Limb (tissue), 2 donors: Measurements from ENCODE around the gene HMCN2.
A peak's percentile ranks its signal among the peaks of the same experiment; 100 is the strongest.

ENCODE experiments used
- DNase-seq, 2 donors: peaks; one replicate each; pipeline ENCODE4 v3.0.0-alpha.2; 2016; ENCODE audit errors: extremely low spot score in 2 of 2

The HMCN2 gene

DNA sequence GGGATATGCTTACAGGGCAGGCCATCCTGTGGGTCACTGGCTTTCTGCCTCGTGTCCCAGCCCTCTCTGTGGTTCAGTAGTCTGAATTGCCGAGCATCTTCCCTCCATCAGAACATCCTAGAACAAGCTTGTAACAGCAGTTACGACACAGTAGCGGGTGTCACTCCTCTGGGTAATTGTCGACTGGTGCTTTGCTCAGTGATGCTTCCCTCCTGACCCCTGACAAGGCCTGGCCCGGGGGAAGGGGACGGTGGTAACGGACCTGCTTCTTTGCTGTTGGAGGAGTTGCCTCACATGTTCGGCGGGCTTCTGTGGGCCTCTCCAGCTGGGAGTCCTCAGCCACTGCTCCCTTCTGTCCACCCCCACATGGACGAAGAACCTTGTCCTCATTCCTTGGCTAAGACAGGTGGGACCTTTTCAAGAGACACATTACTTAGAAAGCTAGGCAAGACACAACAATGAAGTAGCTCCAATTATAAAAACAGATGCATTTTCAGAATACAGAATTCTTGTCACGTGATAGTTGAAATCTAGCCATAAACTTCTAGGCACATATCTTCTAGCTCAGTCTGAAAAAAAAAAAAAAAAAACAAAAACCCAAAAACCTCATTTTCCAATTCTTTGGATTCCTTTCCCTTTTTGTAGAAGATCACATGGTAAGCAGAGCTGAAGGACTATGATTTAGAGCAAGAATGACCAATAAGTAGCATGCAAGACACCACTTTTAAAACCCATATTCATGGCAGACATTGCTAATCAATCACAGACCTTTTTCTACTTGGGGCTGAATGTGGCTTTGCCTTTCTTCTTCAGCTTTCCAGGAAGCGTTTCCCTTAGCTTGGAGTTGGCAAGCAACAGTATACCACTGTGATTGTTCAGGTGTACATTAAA lies 25.0 kb downstream of the HMCN2 start:
- peak in 1 of 2 donors; percentile 22 for DNase-seq

DNA sequence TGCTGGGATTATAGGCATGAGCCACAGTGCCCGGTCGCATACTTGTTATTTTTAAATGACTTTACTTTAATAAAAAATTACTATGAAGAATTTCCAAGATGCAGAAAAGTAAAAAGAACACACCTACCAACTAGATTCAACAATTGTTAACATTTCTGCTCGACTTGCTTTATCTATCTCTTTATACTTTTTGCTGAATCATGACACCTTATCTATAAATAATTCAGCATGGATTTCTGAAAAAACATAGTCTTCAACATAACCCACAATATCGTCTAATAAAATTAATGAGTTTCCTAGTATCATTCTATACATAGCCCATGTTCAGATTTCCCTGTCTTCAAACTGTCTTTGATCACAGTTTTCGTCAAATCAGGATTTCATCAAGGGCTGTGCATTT lies 25.9 kb downstream of the HMCN2 start:
- no peak for DNase-seq

DNA sequence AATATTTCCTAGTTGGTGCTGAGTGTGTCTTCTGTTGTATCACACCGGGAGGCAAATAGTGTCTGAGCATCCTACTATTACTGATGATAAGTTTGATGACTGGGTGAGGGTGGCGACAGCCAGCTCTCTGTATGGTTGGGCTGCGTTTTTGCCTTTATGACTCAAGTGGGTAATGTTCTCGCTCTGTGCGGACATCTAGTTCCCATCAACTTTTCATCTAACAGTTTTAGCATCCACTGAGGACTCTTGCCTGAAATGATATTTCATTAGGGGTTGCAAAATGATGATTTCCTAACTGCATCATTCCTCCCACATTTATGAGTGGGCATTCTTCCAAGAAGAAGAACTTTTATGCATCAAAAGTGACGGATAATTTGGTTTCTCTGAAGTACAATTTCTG lies 26.5 kb downstream of the HMCN2 start:
- no peak for DNase-seq

DNA sequence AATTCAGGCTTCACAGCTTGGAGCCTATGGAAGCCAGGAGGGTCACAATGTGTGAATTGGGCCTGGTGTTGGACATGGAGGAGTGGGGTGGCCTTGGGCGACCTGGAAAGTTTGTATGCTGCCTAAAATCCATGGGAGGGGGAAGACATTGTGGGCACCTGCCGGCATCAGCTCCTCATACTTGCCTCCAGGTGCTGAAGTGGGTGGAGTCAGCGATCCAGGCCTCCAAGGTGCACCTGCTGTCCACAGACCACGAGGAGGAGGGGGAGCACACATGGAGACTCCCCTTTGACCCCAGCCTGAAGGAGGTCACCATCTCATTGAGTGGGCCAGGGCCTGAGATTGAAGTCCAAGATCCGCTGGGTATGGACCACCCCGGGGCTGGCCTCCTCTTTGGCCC lies 29.1 kb downstream of the HMCN2 start:
- no peak for DNase-seq

DNA sequence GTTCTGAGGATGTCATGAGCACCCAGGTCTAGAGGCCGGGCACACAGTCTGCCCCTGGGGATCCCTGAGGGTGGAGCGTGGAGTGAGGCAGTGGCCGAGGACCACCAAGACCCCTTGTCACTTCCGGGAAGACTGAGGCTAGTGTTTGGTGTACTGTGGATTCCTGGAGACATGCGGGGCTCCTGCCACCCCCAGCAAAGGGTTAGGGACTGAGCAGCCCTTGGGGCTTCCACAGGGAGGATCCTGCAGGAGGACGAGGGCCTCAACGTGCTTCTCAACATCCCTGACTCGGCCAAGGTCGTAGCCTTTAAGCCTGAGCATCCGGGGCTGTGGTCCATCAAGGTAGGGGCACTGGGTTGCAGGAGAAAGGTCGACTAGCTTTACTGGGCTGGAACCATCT lies 29.9 kb downstream of the HMCN2 start:
- DNase-seq: no peak

DNA sequence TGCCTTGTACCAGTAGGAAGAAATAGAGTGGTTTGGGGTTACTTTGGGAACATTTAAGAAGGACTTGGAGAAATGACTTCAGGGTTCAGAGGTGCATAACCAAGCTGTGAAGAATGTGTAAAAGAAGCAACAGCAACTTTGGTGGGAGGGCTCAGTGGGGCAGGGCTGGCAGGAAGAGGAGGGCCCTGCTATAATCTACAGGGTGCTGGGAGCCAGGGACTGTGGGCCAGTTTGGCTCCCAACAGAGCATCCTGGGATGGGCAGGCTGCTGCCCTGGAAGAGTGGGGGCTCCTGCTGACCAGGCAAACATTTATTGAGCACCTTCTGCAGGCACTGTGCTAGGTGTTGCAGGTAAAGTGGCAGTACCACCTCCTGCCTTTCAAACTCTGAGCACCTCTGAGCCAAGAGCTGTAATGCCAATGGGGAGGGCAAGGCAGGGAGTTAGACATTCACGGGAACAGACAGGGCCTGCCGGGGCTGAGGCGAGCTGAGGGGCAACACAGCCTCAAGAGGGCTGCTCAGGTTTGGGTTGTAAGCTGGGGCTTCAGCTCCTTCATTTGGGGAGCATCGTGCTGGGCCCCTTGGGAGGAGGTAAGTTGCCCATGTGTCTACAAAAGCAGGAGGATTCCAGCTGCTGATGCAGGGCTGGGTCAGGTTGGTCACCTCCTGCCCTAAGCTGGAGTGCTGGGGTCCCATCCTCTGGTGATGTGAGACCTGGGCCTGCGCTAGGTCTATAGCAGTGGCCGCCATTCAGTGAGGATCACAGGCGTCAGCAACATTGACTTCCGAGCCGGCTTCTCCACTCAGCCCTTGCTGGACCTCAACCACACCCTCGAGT lies 30.6 kb downstream of the HMCN2 start:
- no peak for DNase-seq

DNA sequence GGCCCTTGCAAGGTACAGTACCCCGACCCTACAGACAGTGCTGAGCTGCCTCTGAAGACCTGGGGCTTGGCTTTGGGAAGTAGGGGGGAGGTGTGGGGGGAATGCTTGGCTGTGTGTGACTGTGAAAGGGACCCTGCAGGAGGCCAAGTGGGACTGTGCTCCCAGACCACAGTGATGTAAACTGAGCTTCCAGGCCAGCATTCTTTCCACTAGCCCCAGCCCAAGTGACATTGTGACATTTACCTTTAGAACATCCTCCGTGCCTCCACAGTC lies 31.2 kb downstream of the HMCN2 start:
- DNase-seq: no peak

DNA sequence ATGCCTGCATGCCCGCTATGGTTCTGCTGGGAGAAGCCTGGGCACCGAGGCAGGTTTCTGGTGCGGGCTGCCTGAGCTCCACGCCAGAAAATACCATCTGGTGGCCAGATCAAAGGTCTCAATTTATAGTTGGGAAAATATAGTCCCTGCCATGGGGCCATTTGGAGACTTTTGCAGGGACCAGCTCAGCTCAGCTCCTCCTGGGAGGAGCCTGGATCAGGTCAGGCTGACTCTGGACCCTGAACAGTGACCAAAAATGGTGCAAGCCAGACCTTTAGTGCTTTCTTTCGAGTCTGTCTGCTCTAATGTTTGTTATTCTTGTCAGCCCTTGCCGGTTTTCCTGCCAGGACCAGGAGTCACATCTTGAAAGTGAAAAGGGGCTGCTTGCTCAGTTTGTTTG lies 31.8 kb downstream of the HMCN2 start:
- DNase-seq: no peak

DNA sequence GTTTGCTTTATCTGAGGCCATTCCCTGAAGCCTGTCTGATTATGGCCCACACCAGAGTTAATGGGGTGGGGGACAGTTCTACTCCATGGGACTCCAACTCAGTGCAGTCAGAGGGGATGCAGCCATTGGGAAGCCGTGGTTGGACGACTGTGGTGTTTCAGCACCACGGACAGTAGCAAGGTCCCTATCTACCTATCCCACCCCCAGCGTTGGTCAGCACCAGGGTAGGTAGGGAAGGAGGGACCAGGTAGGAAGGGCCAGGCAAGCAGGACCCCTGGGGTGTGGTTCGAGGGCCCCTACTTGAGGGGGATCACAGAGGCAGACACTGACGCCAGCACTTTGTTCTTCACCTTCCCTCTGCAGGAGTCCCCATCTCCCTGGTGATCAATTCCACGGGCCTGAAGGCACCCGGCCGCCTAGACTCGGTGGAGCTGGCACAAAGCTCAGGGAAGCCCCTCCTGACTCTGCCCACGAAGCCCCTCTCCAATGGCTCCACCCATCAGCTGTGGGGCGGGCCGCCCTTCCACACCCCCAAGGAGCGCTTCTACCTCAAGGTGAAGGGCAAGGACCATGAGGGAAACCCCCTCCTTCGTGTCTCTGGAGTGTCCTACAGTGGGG lies 33.2 kb downstream of the HMCN2 start:
- DNase-seq: no peak

DNA sequence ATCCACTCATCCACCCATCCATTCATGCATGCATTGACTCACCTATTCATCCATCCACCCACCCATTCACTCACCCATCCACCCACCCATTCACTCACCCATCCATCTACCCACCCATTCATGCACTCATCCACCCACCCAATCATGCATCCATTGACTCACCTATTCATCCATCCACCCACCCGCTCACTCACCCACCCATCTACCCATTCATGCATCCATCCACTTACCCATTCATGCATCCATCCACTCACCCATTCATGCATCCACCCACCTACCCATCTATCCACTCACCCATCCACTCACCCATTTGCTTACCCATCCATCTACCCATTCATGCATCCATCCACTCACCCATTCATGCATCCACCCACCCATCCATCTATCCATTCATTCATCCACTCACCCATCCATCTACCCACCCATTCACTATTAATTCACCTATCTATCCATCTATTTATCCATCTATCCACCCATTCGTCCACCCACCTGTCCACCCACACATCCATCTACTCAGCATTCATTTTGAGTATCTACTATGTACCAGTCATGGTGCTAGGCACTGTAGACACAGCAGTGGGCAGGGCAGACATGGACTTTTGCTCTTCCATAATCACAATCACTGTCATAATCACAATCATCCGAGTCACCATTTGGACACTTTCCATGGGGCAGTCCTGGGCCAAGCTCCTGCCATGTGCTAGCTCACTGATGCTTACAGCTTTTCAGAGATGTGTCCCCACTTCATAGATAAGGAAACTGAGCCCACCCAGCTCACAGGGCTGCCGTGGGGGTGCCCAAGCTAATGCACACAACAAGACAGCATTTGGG lies 34.4 kb downstream of the HMCN2 start:
- no peak for DNase-seq

DNA sequence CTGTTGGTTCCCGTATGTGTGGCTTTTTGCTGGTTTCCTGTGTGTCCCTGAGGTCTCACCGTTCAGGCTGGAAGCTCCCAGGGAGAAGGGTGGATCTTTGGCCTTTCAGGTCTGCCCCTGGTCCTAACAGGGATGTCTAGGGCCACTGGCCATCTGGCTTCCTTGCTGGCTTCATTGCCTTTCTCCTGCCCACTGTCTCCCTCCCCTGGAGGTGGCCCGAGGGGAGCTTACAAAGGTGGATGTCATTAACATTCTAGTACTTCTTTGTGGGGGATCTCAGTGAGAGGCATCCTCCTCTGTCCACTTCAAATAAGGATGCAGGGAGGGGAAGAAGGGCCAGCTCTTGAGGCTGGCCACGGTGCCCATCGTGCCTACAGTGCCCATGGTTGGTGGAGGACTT lies 35.2 kb downstream of the HMCN2 start:
- no peak for DNase-seq

DNA sequence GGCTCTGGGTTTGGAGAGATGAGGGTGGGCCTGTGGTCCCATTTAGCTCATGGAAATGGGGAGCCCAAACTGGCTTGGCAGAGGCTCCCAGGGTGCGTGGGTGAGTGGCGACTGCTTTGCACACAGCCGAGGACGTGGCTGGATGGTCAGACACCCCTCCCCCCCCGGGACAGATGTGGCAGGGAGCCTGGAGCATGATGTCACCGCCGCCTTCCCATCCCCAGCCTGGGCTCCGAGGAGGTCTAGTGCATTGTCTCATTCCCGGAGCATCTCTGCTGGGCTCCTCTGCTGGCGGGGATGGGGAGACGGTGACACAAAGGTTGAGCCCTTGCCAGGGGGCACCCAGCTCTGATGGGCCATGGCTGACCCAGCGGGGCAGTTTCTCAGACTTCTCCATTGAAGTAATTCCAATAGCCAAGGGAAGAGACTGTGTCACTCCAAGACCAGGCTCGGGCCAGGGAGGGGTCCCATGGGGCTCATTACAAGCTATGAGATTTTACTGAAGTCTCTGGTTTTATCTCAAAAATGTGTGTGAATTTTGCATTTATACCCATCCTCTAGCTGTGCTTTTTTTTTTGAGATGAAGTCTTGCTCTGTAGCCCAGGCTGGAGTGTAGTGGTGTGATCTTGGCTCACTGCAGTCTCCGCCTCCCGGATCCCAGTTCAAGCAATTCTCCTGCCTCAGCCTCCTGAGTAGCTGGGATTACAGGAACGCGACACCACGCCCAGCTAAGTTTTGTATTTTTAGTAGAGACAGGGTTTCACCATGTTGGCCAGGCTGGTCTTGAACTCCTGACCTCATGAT lies 36.1 kb downstream of the HMCN2 start:
- DNase-seq: no peak

DNA sequence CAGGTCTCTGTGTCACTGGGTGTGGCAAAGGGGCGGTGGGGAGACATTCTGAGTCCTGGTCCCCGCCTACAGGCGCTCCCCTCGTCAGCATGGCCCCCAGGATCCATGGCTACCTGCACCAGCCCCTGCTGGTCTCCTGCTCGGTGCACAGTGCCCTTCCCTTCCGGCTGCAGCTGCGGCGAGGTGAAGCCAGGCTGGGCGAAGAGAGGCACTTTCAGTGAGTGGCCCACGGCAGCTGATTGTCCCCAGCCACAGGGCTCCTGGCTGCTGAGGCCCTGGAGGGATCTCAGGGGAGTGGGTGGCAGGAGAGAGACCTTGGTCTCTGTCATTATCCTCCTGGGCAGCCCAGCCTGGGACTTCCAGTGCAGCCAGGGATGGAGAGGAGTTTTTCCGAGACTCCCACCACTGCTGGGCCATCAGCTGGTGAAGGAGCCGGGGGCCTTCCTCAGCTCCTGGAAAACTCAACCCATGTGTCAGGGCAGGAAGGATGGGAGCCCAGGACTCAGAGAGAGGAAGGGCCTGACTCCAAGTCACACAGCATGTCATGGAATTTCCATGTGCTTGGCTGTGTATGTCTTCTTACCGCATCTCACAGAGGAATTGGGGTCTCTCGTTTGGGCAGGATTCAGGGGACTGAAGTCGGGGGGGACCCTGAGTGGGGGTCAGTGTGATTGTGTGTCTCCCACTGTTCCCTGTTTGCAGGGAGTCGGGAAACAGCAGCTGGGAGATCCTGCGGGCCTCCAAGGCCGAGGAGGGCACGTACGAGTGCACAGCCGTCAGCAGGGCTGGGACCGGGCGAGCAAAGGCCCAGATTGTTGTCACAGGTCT lies 37.4 kb downstream of the HMCN2 start:
- DNase-seq: no peak

DNA sequence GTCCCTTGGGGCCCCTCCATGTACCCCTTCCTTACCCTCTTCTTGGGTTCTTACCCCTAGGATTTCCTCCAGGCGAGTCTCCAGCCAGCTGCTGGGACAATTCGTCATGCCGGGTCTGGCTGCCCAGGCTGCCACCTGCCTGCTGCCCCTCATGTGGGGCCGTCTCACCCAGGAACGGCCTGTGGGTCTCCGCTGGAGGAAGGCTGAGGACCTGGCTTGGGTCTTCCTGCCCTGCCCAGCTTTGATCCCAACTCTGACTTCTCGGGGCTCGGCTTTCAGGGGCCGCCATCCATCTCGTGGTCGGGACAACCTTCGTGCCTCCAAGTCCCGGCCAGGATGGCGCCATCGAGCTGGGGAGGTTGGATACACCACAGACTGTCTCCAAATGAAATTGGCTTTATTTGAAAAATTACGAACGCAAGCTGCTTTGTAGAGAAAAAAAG lies 38.1 kb downstream of the HMCN2 start:
- no peak for DNase-seq

DNA sequence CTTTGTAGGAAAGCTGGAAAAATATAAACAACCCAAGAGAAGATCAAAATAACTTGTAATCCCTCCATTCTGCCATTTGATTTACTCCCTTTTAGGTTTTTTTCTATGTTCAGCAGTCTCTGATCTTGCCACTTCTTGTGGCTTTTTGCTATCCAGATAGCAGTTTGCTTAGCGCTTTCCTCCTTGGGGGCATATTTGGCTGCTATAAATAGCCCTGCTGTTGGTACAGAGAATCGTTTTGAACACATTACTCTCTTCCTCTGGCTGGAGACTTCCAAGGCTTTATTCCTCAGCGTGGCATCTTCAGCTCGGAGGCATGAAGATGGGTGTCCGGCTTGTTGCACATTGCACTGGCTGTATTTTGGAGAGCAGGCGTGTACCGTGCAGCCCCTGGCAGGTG lies 38.6 kb downstream of the HMCN2 start:
- DNase-seq: no peak

DNA sequence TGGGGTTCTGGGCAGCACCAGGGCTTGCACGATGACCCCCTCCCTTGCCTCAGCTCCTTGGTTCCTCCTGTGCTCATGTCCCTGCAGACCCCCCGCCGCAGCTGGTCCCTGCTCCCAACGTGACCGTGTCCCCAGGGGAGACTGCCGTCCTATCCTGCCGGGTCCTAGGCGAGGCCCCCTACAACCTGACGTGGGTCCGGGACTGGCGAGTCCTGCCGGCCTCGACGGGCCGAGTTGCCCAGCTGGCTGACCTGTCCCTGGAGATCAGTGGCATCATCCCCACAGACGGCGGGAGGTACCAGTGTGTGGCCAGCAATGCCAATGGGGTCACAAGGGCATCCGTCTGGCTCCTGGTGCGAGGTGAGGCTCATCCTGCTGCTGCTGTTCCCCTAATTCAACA lies 39.1 kb downstream of the HMCN2 start:
- DNase-seq: no peak

DNA sequence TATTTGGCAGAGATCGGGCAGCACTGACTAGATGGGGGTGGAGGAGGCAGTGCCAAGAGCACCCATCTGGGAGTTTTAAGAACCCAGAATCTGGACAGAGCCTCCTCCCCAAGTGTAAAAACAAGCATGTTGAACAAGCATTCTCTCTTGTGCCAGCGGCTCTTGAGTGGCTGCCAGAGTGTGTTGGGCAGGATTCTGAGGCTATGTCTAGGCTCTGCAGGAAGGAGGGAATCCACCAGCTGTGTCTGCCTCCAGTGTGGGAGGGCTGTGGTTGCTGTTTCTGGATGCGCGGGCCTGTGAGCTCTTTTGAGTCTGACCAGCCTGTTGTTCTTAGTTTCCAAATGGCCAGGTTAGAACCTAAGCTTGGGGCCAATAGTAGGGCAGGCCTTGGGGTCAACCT lies 39.8 kb downstream of the HMCN2 start:
- no peak for DNase-seq

DNA sequence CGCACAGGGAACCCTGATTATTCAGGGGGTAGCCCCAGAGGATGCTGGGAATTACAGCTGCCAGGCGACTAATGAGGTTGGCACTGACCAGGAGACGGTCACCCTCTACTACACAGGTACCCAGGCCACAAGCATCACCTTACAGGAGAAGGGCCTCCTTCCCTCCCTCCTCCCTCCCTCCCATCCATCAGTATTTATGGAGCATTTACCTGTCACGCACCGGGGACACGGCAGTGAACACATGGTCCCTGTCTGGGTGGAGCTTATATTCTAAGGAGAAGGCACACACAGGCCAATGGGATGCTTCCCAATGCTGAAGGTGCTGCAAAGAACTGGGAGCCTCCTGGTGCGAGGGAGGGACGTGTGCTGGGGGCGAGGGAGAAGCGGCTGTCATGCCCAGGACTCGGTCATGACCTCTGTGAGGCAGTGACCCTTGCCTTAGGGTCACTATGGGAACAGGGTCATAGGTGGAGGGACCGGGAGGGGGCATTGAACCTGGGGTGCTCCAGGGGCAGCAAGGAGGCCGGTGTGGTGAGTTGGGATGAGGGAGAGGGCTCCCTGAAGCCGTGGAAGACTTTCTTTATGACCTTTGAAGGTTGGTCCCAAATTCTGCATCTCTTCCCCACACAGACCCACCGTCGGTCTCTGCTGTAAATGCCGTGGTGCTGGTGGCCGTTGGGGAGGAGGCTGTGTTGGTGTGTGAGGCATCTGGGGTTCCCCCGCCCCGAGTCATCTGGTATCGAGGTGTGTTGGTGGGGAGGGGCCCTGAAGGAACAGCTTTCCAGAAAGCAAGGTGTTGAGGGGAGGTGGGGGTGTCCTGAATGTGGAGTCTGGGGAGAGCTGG lies 41.5 kb downstream of the HMCN2 start:
- DNase-seq: no peak

DNA sequence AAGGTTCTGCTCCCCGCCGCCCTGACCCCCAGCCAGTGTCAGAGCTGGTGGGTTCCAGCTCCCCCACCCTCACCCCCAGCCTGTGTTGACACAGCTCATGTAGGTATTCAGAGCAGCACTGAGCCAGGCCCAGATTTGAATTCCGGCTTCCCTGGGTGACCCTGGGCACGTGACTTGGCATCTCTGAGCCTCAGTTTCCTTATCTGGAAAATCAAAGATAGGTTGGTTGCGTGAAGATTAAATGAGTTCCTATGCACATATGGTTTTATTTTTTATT lies 42.0 kb downstream of the HMCN2 start:
- DNase-seq: no peak
